ENCODE results near the gene HOXA6.

GRCh38 chr7:27113991-27114769 lies 33.4 kb downstream of the HOXA6 start:
- TF ChIP-seq CTCF (IDR thresholded peaks at IDR 0.05) (no peak), POLR2A (IDR thresholded peaks at IDR 0.05) (no peak)
